Neutrophil (primary cell): ENCODE results near the gene JDP2.

ENCODE experiments used
- H3K27ac ChIP-seq: fragments of 200-600 bp; sonication (generic); 2 replicates; pipeline ENCODE4 v1.5.1; 2016; ENCODE audit warnings: mild to moderate bottlenecking, moderate library complexity
- H3K27me3 ChIP-seq: fragments of 200-600 bp; sonication (generic); 2 replicates; pipeline ENCODE4 v1.6.0; 2016; ENCODE audit warnings: mild to moderate bottlenecking
- H3K36me3 ChIP-seq: fragments of 200-600 bp; sonication (generic); 2 replicates; pipeline ENCODE4 v1.5.1; 2017
- H3K4me1 ChIP-seq, 2 experiments: fragments of 200-600 bp in 1 of 2; sonication (generic) in 1 of 2; 1 replicate in 1 of 2; 2 replicates in 1 of 2; pipeline versions ENCODE4 v1.5.1 to v1.6.1; 2013 to 2016; ENCODE audit warnings: low read depth in 1 of 2, low read length in 1 of 2, mild to moderate bottlenecking in 1 of 2, moderate library complexity in 1 of 2; ENCODE audit not compliant: control insufficient read depth in 1 of 2, insufficient read depth in 1 of 2
- H3K4me3 ChIP-seq, 2 experiments: fragments of 200-600 bp in 1 of 2; sonication (generic) in 1 of 2; 1 replicate in 1 of 2; 2 replicates in 1 of 2; pipeline ENCODE4 v1.5.1; 2013 to 2016; ENCODE audit warnings: low read depth in 1 of 2, low read length in 1 of 2, mild to moderate bottlenecking in 1 of 2, moderate library complexity in 1 of 2
- H3K9me3 ChIP-seq: fragments of 200-600 bp; sonication (generic); 2 replicates; pipeline ENCODE4 v1.5.1; 2016
- CTCF ChIP-seq: fragments of 200-600 bp; sonication (generic); IDR thresholded peaks from 2 replicates; pipeline ENCODE4 v1.5.1; 2016; ENCODE audit warnings: antibody characterized with exemption

The JDP2 gene

GRCh38 chr14:75402867-75403413, 24.9 kb upstream of the JDP2 start:
- H3K27me3 ChIP-seq: no peaks in the 10 kb centered on the region
- no peak overlapping the region for H3K27ac ChIP-seq
- H3K9me3 ChIP-seq: no peaks in the 10 kb centered on the region
- peaks cover 5 to 9% of the 10 kb centered on the region in 2 experiments for H3K4me1 ChIP-seq
- H3K4me3 ChIP-seq: no peak overlapping the region
- H3K36me3 ChIP-seq: no peaks in the 10 kb centered on the region
- TF ChIP-seq CTCF: no peak

GRCh38 chr14:75404847-75405246, 23.0 kb upstream of the JDP2 start:
- H3K27ac ChIP-seq: no peak overlapping the region
- H3K4me3 ChIP-seq: no peak overlapping the region
- TF ChIP-seq CTCF: no peak
- H3K27me3 ChIP-seq: no peaks in the 10 kb centered on the region
- H3K36me3 ChIP-seq: no peaks in the 10 kb centered on the region
- no peaks in the 10 kb centered on the region for H3K9me3 ChIP-seq
- peaks cover 5 to 9% of the 10 kb centered on the region in 2 experiments for H3K4me1 ChIP-seq

- no peaks in the 10 kb centered on the region for H3K27me3 ChIP-seq
- TF ChIP-seq CTCF: no peak
- H3K4me1 ChIP-seq: no peaks in the 10 kb centered on the region
- H3K4me3 ChIP-seq: no peak overlapping the region
- no peaks in the 10 kb centered on the region for H3K36me3 ChIP-seq
- H3K27ac ChIP-seq: no peak overlapping the region
- no peaks in the 10 kb centered on the region for H3K9me3 ChIP-seq
Observed at GRCh38 chr14:75406102-75406501, 21.7 kb upstream of the JDP2 start.

GRCh38 chr14:75406856-75407255, 21.0 kb upstream of the JDP2 start:
- H3K27me3 ChIP-seq: no peaks in the 10 kb centered on the region
- H3K4me1 ChIP-seq: no peaks in the 10 kb centered on the region
- H3K27ac ChIP-seq: no peak overlapping the region
- H3K9me3 ChIP-seq: no peaks in the 10 kb centered on the region
- no peak overlapping the region for H3K4me3 ChIP-seq
- no peak for TF ChIP-seq CTCF
- H3K36me3 ChIP-seq: no peaks in the 10 kb centered on the region

- TF ChIP-seq CTCF: no peak
- Histone ChIP-seq H3K4me3 (no peak overlapping the region), H3K36me3 (no peaks in the 10 kb centered on the region)
Observed at GRCh38 chr14:75409316-75410205, 18.3 kb upstream of the JDP2 start.

More at GRCh38 chr14:75409316-75410205, 18.3 kb upstream of the JDP2 start:
- H3K27me3 ChIP-seq: no peaks in the 10 kb centered on the region
- H3K9me3 ChIP-seq: no peaks in the 10 kb centered on the region
- no peak overlapping the region for H3K27ac ChIP-seq
- H3K4me1 ChIP-seq: peaks cover 0 to 3% of the 10 kb centered on the region in 2 experiments
